ENCODE measurements around the gene CCDC92. TPM values are rescaled to one million over a fixed set of nuclear protein-coding genes. Genes with fewer than 3 reads are reported as not detected.

Gene CCDC92
- polyA plus RNA-seq, 3 donors: 4.4 to 11.6 (median 5.5) TPM

- Histone ChIP-seq H3K9ac (ENCODE audit: insufficient read depth, low read length, poor library complexity, severe bottlenecking) (no peak overlapping the region), H3K79me2 (ENCODE audit: insufficient read depth, low read length) (no peaks in the 10 kb centered on the region), H3K9me3 (replicated peaks in 1 of 2; ENCODE audit: control insufficient read depth in 1 of 2, insufficient read depth in 1 of 2, low read length in 2 of 2) (no peaks in the 10 kb centered on the region), H4K20me1 (ENCODE audit: insufficient read depth, low read length) (no peaks in the 10 kb centered on the region), H3K27ac (ENCODE audit: low read depth in 1 of 2, low read length in 2 of 2) (no peak overlapping the region), H3K4me1 (ENCODE audit: control insufficient read depth in 1 of 2, insufficient read depth in 2 of 2, low read length in 2 of 2) (peaks cover 0 to 7% of the 10 kb centered on the region in 2 donors), H3K36me3 (replicated peaks in 1 of 2; ENCODE audit: control insufficient read depth in 1 of 2, insufficient read depth in 2 of 2, low read length in 2 of 2) (peaks cover 10 to 65% of the 10 kb centered on the region in 2 donors), H3K27me3 (ENCODE audit: control insufficient read depth in 2 of 2, insufficient read depth in 2 of 2, low read length in 2 of 2) (no peaks in the 10 kb centered on the region), H2AFZ (ENCODE audit: insufficient read depth, low read depth, low read length, poor library complexity, severe bottlenecking) (no peak overlapping the region), H3K4me3 (replicated peaks in 1 of 3; ENCODE audit: low read depth in 2 of 3, low read length in 3 of 3) (no peak overlapping the region), H3K4me2 (replicated peaks; ENCODE audit: extremely low read depth, low read length, poor library complexity, severe bottlenecking) (no peak overlapping the region)
- no peak overlapping the region for H3K27ac Mint-ChIP-seq
- H3K9me3 Mint-ChIP-seq: no peaks in the 10 kb centered on the region
- H3K4me1 Mint-ChIP-seq: peaks cover 3% of the 10 kb centered on the region
- H3K4me3 Mint-ChIP-seq: no peak overlapping the region
- H3K36me3 Mint-ChIP-seq: peaks cover 41 to 42% of the 10 kb centered on the region in 2 donors
- no peak for TF ChIP-seq CTCF (IDR thresholded peaks at IDR 0.05)
- 95% methylated on average over 4 of the region's 7 CpGs for WGBS (ENCODE audit: insufficient coverage)
- no peaks in the 10 kb centered on the region for H3K27me3 Mint-ChIP-seq (ENCODE audit: low read depth in 3 of 3)
- intact Hi-C loops (cut with micrococcal nuclease): no loop called here
- no peak for DNase-seq
Observed at GRCh38 chr12:123995023-123995748, 22.6 kb upstream of the CCDC92 start.

- Mint-ChIP-seq H3K27me3 (ENCODE audit: low read depth in 3 of 3) (peaks cover 0 to 3% (median 0%) of the 10 kb centered on the region in 3 donors), H3K4me1 (peaks cover 3% of the 10 kb centered on the region), H3K9me3 (no peaks in the 10 kb centered on the region), H3K36me3 (peaks cover 44 to 54% of the 10 kb centered on the region in 2 donors), H3K4me3 (no peak overlapping the region), H3K27ac (no peak overlapping the region)
- no peak for TF ChIP-seq CTCF (IDR thresholded peaks at IDR 0.05)
- no peak overlapping the region for H2AFZ ChIP-seq (ENCODE audit: insufficient read depth, low read depth, low read length, poor library complexity, severe bottlenecking)
- intact Hi-C loops (cut with micrococcal nuclease): no loop called here
- 94% methylated on average over 6 of the region's 8 CpGs for WGBS (ENCODE audit: insufficient coverage)
- peaks cover 0 to 9% of the 10 kb centered on the region in 2 donors for H3K4me1 ChIP-seq (ENCODE audit: control insufficient read depth in 1 of 2, insufficient read depth in 2 of 2, low read length in 2 of 2)
- no peak for DNase-seq
- H3K4me3 ChIP-seq (replicated peaks in 1 of 3; ENCODE audit: low read depth in 2 of 3, low read length in 3 of 3): no peak overlapping the region
- no peaks in the 10 kb centered on the region for H4K20me1 ChIP-seq (ENCODE audit: insufficient read depth, low read length)
- no peaks in the 10 kb centered on the region for H3K27me3 ChIP-seq (ENCODE audit: control insufficient read depth in 2 of 2, insufficient read depth in 2 of 2, low read length in 2 of 2)
- no peak overlapping the region for H3K4me2 ChIP-seq (replicated peaks; ENCODE audit: extremely low read depth, low read length, poor library complexity, severe bottlenecking)
- peaks cover 22 to 67% of the 10 kb centered on the region in 2 donors for H3K36me3 ChIP-seq (replicated peaks in 1 of 2; ENCODE audit: control insufficient read depth in 1 of 2, insufficient read depth in 2 of 2, low read length in 2 of 2)
- no peak overlapping the region for H3K27ac ChIP-seq (ENCODE audit: low read depth in 1 of 2, low read length in 2 of 2)
- no peak overlapping the region for H3K9ac ChIP-seq (ENCODE audit: insufficient read depth, low read length, poor library complexity, severe bottlenecking)
- no peaks in the 10 kb centered on the region for H3K9me3 ChIP-seq (replicated peaks in 1 of 2; ENCODE audit: control insufficient read depth in 1 of 2, insufficient read depth in 1 of 2, low read length in 2 of 2)
- no peaks in the 10 kb centered on the region for H3K79me2 ChIP-seq (ENCODE audit: insufficient read depth, low read length)
Observed at GRCh38 chr12:123992118-123992825, 19.6 kb upstream of the CCDC92 start.

All from CD14-positive monocyte (primary cell).